ENCODE measurements around the gene NRXN3.

NRXN3 gene

GRCh38 chr14:79415726-79416125, 1245.6 kb downstream of the NRXN3 start:
- no peak overlapping the region for H3K4me3 ChIP-seq (ENCODE audit: low read depth, low read length)
- TF ChIP-seq, protein P1, sequence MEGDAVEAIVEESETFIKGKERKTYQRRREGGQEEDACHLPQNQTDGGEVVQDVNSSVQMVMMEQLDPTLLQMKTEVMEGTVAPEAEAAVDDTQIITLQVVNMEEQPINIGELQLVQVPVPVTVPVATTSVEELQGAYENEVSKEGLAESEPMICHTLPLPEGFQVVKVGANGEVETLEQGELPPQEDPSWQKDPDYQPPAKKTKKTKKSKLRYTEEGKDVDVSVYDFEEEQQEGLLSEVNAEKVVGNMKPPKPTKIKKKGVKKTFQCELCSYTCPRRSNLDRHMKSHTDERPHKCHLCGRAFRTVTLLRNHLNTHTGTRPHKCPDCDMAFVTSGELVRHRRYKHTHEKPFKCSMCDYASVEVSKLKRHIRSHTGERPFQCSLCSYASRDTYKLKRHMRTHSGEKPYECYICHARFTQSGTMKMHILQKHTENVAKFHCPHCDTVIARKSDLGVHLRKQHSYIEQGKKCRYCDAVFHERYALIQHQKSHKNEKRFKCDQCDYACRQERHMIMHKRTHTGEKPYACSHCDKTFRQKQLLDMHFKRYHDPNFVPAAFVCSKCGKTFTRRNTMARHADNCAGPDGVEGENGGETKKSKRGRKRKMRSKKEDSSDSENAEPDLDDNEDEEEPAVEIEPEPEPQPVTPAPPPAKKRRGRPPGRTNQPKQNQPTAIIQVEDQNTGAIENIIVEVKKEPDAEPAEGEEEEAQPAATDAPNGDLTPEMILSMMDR (IDR thresholded peaks at IDR 0.05; ENCODE audit: low read depth, low read length), result no peak

GRCh38 chr14:79417961-79418360, 1247.8 kb downstream of the NRXN3 start:
- H3K4me3 ChIP-seq (ENCODE audit: low read depth, low read length), result no peak overlapping the region
- TF ChIP-seq, protein P1 (IDR thresholded peaks at IDR 0.05; ENCODE audit: low read depth, low read length), result no peak

DNA sequence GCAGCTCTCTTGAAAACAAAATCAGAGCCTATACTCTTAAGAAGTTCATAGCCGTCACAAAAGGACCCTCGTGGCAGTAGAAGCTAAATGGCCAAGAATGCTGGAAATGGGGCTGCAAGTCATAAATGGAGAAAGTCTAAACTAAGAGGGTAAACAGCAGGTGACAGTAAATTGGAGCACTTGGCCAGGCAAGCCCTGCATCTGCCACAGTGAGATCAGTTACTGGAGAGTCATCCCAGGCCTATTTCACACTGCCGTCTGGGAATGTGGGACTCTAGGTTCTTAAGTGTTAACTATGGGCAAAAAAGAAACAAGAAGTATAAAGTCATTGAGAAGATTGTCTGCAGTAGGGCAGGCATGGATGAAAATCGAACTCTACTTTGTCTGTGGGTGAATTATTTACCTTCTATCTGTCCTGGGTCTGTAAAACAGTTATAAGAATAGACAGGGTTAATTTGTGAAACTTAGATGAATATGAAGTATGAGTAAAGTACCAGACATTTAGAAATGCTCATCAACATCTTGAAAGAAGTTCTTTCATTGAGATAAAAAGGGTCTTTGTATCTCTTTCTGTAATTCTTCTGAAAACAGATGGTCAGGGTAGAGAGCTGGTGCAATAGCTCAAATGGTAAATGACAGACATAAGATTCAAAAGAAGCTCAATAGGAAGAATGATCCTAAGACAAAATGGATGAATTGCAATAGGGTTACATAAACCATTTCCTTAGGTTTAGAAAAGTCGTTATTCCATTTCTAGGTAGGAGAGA, 1248.7 kb downstream of the NRXN3 start:
- no peak overlapping the region for H3K4me3 ChIP-seq (ENCODE audit: low read depth, low read length)
- TF ChIP-seq, protein P1 (IDR thresholded peaks at IDR 0.05; ENCODE audit: low read depth, low read length), result no peak

GRCh38 chr14:79419571-79420327, 1249.6 kb downstream of the NRXN3 start:
- TF ChIP-seq, protein P1 (IDR thresholded peaks at IDR 0.05; ENCODE audit: low read depth, low read length), result no peak

GRCh38 chr14:79420725-79421124, 1250.6 kb downstream of the NRXN3 start:
- no peak overlapping the region for H3K4me3 ChIP-seq (ENCODE audit: low read depth, low read length)
- TF ChIP-seq, protein P1 (IDR thresholded peaks at IDR 0.05; ENCODE audit: low read depth, low read length), result no peak

More at GRCh38 chr14:79419571-79420327, 1249.6 kb downstream of the NRXN3 start:
- H3K4me3 ChIP-seq (ENCODE audit: low read depth, low read length), result no peak overlapping the region

GRCh38 chr14:79421811-79422210, 1251.6 kb downstream of the NRXN3 start:
- TF ChIP-seq, protein P1 (IDR thresholded peaks at IDR 0.05; ENCODE audit: low read depth, low read length), result no peak
- no peak overlapping the region for H3K4me3 ChIP-seq (ENCODE audit: low read depth, low read length)

DNA sequence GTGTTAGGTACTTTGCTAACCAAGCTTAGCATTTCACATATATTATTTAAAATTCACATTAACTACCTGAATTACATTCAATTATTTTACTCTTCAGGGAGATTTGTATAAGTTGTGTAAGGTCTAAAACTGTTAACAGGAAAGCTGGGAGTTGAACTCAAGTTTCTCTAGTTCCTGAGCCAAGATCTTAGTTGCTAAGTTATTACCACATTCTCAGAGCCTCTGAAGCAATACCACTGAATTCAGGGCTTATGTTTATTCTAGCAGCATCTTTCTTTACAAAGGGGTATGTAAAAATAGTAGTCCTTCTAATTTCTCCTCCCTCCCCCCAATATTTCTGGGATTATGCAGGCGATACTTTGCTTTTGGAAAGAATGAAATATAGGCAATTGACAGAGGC, 1254.3 kb downstream of the NRXN3 start:
- TF ChIP-seq, protein P1 (IDR thresholded peaks at IDR 0.05; ENCODE audit: low read depth, low read length), result no peak
- no peak overlapping the region for H3K4me3 ChIP-seq (ENCODE audit: low read depth, low read length)

Data from WI38 (cell line).